GM19395 (cell line): Measurements from ENCODE around the gene LRRC8D.
"Not testable (repeated sequence)": the region's sequence is repeated elsewhere in the genome, so short reads cannot be mapped to it uniquely, and the experiment has no call there.

Experiments used
- ATAC-seq: cut with Tn5 transposase; IDR thresholded peaks from one replicate; pipeline ENCODE4 v1.9.1; 2021; ENCODE audit warnings: mild to moderate bottlenecking, moderate library complexity; ENCODE audit not compliant: unreplicated experiment

Gene LRRC8D

GRCh38 chr1:89908672-89909436 lies 88.0 kb downstream of the LRRC8D start:
- ATAC-seq, result no peak

- no peak for ATAC-seq
Measured at GRCh38 chr1:89910268-89910667, 89.4 kb downstream of the LRRC8D start.

- no peak for ATAC-seq
Measured at GRCh38 chr1:89910780-89911179, 89.9 kb downstream of the LRRC8D start.

DNA sequence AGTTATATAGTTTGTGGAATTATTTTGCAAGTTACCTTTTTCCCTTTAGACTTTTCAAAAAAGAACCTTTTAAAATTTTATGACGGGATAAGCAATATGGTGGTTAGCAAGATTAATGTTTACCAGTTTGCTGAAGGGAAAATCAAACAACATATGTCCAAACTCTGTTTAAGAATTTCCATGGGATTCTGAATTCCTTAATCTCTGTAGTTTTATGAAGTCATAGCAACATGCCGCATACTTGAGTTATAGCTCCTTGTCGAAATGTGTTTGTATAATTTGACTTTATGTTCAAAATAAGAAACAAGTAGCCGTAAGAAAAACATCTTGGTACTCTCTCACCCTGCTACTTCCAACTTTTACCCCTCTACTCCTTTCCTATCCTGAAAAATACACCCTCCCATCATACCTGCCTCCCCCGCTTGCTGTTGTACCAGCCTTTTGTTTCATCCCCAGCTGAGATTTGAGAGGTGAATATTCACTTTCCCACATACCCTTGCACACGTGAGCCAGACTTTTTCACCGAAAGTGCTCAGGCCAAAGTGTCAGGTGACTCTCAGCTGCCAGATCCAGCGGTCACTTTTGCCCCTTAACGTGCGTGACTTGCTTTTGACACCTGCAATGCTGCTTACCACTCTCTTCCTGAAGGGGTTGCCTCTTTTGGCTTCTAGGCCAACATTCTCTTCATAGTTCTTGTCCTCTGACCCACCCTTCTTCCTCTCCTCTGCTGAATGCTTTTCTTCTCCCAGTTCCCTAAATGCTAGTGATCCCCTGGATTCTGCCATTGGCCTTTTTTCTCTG lies 90.6 kb downstream of the LRRC8D start:
- no peak for ATAC-seq

GRCh38 chr1:89912073-89912472 lies 91.2 kb downstream of the LRRC8D start:
- no peak for ATAC-seq

DNA sequence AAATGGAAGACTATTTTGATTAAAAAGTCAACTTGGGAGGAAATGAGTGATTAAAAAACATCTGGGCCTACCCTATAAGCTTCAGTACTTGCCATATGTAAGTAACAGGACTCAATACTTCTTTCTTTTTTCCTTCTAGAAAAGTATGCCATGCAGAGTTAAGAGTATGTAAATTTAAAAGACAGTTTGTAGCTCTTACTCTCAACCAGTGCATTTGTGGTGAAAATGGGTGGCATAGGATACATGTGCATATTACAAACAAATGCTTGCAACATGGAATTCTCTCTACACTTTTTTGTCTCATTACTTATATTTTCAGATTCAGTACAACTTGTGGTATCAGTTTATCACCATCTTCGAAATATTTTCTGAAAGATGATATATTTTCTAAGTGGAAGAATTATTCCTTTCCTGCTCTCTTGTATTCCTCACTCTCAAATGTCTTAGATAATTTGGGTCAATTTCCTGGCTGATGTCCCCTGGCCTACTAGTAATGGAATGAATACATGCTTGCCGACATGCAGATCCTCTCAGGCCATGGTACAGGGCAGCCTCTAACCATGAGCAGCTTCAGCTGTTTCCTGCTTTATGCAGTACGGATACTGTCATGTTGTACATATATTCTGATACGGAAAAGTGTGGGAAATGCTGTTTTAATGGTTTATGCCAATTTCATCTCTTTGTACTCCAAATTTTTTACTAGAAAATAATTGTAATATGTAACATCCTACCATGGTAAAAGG lies 92.7 kb downstream of the LRRC8D start:
- no peak for ATAC-seq

DNA sequence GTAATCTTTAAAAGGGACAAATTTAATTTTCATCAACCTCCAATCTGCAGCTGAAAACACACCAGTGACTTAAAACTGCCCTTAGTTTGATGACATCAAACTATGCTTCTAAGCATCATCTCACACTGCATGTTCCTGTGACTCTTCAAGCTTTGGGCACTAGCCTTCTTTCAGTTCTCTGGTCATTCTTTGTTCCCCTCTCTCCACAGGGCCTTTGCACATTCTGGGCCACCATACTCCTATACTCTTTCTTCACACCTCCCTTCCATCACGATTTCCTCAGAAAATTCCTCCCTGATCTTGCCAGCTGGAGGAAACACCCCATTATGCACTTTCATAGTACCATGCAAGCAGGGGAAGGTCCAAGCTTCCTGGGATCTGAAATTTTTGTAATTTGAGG lies 96.5 kb downstream of the LRRC8D start:
- ATAC-seq, result no peak

DNA sequence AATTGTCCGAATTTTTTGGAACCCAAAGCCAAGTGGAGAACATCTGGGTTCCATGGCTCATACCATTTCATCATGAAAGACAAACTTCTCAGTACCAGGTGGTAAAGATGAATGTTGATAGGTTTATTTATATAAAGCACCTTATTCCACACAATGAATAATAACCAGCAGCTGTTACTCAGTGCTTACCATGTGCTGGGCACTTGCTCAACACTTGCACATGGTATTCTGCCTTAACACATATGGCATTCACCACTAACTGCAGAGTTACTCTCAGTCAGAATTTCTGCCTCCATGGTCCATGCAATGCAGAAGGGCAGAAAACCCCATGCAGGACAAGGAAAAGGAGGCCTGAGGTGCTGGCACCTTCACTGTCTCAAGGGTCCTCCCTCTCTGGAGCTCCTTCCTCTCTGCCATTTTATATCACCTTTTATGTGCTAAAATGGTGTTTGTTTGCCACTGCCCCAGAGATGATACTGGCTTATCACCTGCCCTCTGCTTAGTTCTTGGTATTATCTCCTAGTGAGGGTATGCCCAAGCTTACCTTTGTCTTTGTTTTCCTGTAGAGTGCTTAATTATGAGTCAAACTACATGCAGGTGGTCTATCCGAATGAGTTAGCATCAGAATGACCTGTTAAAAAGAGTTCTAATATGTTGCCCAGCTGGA lies 97.4 kb downstream of the LRRC8D start:
- ATAC-seq, result no peak

DNA sequence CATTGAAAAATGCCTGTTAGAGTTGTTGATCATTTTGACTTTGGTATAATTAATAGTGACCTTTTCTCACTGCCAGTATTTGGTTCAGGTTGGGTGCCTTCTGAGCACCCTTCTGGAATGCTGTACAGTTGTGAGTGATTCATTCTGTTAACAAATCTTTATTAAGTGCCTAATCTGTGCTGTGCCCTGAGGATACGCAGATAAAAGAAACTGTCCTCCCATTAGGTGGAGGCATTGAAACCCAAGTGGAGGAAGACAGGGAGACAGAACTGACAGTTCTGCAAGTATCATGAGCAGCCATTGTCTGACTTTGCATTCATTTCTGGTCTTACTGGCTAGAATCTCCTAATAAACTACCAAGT lies 97.9 kb downstream of the LRRC8D start:
- no peak for ATAC-seq

DNA sequence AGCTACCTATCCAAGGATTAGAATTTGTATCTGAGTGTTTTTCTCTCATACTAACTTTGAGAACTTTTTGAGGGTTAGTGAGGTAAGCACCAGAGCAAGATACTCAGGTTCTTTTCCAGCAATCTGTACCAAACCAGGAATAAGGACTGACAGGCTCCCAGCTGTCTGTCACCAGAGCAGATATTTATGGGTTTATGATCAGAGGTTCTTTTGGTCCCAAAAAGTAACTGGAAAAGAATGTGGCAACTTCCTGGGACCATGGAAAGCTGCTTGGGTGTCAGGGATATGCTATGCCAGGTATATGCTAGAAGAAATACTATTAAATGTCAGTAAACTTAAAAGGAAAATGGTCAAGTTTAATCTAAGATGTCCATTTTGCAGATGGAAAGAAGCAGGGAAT lies 98.3 kb downstream of the LRRC8D start:
- ATAC-seq, result no peak

DNA sequence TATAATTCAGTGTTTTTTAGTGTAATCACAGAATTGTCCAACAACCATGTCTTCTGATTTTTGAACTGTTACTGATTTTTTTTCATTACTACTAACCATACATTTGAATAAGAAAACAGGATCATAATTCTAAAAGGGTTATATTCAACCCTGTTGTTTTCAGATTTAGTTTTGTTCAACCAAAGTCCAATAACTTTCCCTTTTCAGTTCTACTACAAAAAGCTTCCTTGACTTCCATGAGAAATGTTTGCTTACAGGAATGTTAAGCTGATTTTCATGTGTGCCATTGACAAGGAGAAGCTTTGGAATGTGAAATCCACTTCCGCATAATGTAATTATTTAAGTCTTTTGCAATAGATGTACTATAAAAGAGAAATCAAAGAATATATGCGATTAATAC lies 102.1 kb downstream of the LRRC8D start:
- no peak for ATAC-seq

DNA sequence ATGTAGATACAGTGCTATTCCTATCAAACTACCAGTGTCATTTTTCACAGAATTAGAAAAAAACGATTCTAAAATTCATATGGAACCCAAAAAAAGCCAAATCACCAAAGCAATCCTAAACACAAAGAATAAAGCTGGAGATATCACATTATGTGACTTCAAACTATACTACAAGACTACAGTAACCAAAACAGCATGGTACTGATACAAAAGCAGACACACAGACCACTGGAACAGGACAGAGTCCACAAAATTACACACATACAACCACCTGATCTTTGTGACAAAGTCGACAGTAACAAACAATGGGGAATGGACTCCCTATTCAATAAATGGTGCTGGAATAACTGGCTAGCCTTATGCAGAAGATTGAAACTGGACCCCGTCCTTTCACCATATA lies 102.7 kb downstream of the LRRC8D start:
- ATAC-seq, result no peak

DNA sequence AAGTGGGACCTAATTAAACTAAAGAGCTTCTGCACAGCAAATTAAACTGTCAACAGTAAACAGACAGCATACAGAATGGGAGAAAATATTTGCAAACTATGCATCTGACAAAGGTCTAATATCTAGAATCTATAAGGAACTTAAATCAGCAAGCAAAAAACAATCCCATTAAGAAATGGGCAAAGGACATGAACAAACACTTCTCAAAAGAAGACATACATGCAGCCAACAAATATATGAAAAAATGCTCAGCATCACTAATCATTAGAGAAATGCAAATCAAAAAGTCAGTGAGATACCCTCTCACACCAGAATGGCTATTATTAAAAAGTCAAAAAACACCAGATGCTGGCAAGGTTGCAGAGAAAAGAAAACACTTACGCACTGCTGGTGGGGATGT lies 103.2 kb downstream of the LRRC8D start:
- not testable (repeated sequence) for ATAC-seq

DNA sequence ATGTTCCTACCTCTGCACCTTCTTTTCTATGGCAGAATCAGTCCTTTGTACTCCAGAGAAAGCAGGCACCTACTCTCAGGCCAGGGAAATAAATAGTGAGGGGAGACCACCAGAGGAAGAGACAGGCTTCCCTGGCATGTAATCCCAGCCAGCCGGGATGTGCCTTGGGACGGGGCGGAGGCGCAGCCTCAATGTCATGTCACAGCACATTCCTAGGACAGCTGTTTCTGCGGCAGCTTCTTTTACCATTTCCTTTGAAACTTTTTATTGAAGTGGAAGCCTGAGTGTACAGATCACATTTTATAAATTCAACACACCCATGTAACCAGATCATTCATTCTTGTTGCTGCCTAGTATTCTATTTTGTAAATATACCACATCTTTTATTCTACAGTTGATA lies 106.2 kb downstream of the LRRC8D start:
- ATAC-seq, result no peak

DNA sequence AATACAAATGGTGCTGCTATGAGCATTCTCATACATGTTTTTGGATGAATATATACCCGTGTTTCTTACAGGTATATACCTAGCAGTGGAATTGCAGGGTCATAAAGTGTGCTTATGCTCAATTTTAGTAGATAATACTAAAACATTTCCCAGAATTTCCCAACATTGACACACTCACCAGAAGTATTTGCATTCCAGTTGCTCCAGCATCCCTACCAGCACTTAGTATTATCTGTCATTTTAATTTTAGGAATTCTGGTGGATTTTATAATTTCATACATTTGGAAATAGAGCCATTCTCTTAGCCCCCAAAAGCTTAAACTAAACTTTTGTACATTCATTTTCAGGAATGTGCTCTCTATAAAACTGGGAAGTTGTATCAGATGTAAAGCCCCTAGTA lies 106.6 kb downstream of the LRRC8D start:
- no peak for ATAC-seq

GRCh38 chr1:89928506-89928905 lies 107.7 kb downstream of the LRRC8D start:
- ATAC-seq, result no peak

- ATAC-seq, result no peak
Measured at GRCh38 chr1:89929467-89930063, 108.7 kb downstream of the LRRC8D start.

- ATAC-seq, result no peak
Measured at GRCh38 chr1:89930579-89930978, 109.7 kb downstream of the LRRC8D start.

DNA sequence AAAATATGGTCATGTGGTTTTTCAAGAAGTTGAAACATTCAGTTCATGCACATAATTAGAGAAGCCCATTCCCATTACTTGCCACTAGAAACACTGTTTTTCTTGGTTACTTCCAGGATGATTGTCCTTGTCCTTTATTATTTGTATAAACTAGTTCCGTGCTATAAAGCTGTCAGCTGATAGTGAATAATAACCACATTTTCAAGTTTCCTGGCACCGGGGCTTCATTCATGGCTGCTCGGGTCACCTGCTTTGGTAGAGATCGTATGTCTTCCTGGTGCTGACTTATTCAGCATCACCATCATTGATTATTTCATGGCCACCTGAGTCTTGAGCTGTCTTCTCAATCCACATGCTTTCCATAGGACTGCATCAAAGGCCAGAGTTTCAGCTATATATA lies 111.1 kb downstream of the LRRC8D start:
- ATAC-seq, result no peak

DNA sequence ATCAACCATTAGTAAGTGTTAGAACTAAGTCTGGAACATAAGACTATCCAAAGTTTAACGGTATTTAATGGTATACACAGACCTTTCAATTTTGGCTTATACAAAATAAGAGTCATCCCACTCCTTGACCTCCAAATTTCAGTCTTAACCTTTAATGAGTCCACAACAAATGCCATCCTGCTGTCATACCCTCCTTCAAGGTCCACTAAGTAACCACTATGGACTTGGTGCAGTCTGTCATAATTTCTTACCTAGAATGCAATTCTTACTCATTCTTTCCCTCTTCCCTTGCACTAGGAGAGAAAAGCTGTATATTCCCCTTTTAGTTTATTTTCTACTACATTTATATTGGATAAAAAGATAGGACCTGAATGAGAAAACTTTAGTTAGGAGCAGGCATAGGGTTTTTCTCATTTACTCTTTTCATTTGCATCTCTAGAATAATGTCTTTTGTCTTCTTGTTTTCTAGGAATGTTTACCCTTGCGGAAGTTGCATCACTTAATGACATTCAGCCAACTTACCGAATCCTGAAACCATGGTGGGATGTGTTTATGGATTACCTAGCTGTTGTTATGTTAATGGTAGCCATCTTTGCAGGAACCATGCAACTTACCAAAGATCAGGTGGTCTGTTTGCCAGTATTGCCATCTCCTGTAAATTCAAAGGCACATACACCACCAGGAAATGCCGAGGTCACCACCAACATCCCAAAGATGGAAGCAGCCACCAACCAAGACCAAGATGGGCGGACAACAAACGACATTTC lies 111.9 kb downstream of the LRRC8D start:
- no peak for ATAC-seq
